HG02885 (cell line): ENCODE measurements around the gene PDLIM7.

Source experiments
- ATAC-seq: cut with Tn5 transposase; IDR thresholded peaks from one replicate; pipeline ENCODE4 v1.9.1; 2021; ENCODE audit warnings: mild to moderate bottlenecking; ENCODE audit not compliant: unreplicated experiment, poor library complexity

The PDLIM7 gene

GRCh38 chr5:177434437-177434836 is 63.0 kb downstream of the PDLIM7 start:
- ATAC-seq, result no peak

- ATAC-seq, result no peak
Measured at GRCh38 chr5:177433658-177434217, 63.7 kb downstream of the PDLIM7 start.
